T-cell (primary cell): Measurements from ENCODE around the gene NETO1. TPM values are rescaled to one million over a fixed set of nuclear protein-coding genes. Genes with fewer than 3 reads are reported as not detected.

ENCODE experiments used
- ATAC-seq, 4 experiments: fragments of 200-7000 bp in 3 of 4; fragments of 150-1000 bp in 1 of 4; cut with Tn5 transposase; replicated peaks in 1 of 4; 1 replicate in 3 of 4; 2 replicates in 1 of 4; pipeline ENCODE4 v1.10.0; 2021; ENCODE audit warnings: moderate library complexity in 3 of 4, mild to moderate bottlenecking in 2 of 4, moderate number of reproducible peaks in 1 of 4
- CTCF ChIA-PET, 2 donors: fragments of 300-600 bp; sonication (Branson Sonifier 250); formaldehyde crosslinking; loops; one replicate each; lab custom pipeline; 2022; ENCODE audit warnings: antibody characterized with exemption in 2 of 2; lab: Charles Lee
- POLR2A ChIA-PET, 2 donors: fragments of 300-600 bp; sonication (Branson Sonifier 250); formaldehyde crosslinking; loops; one replicate each; lab custom pipeline; 2022; ENCODE audit warnings: antibody characterized with exemption in 2 of 2; lab: Charles Lee
- DNase-seq, 35 experiments: peaks; one replicate each; pipeline versions ENCODE4 v3.0.0 to v3.0.0-alpha.2; 2013 to 2023
- H3K27ac ChIP-seq: one replicate; pipeline ENCODE4 v1.5.1; 2013; ENCODE audit warnings: low read length
- H3K27me3 ChIP-seq, 2 experiments: replicated peaks in 1 of 2; 1 replicate in 1 of 2; 2 replicates in 1 of 2; pipeline versions ENCODE4 v1.6.1 to v1.7.0; 2013; ENCODE audit warnings: low read length in 1 of 2, mixed read lengths in 1 of 2; ENCODE audit not compliant: control insufficient read depth in 2 of 2, insufficient read depth in 2 of 2; ENCODE audit errors: extremely low read depth in 1 of 2
- H3K36me3 ChIP-seq, 2 donors: 1 replicate in 1 of 2; 2 replicates in 1 of 2; pipeline versions ENCODE4 v1.6.1 to v1.7.0; 2013; ENCODE audit warnings: low read length in 1 of 2; ENCODE audit not compliant: control insufficient read depth in 2 of 2, insufficient read depth in 1 of 2; ENCODE audit errors: extremely low read depth in 1 of 2
- H3K4me1 ChIP-seq, 2 experiments: 1 replicate in 1 of 2; 2 replicates in 1 of 2; pipeline versions ENCODE4 v1.6.1 to v1.7.0; 2013; ENCODE audit warnings: low read length in 2 of 2, mixed read lengths in 1 of 2; ENCODE audit not compliant: insufficient read depth in 2 of 2, control insufficient read depth in 1 of 2; ENCODE audit errors: extremely low read depth in 1 of 2
- H3K4me3 ChIP-seq, 2 donors: 1 replicate in 1 of 2; 2 replicates in 1 of 2; pipeline versions ENCODE4 v1.5.1 to v1.7.0; 2013; ENCODE audit warnings: mild to moderate bottlenecking in 2 of 2, low read length in 1 of 2, moderate library complexity in 1 of 2; ENCODE audit not compliant: control insufficient read depth in 1 of 2; ENCODE audit errors: extremely low read depth in 1 of 2
- H3K9me3 ChIP-seq: 2 replicates; pipeline ENCODE4 v1.7.0; 2013
- H3K27ac Mint-ChIP-seq, 2 donors: one replicate each; pipeline ENCODE4 v1.8.0; 2020 to 2021; ENCODE audit warnings: mild to moderate bottlenecking in 2 of 2, mixed read lengths in 2 of 2
- H3K27me3 Mint-ChIP-seq, 2 donors: one replicate each; pipeline ENCODE4 v1.8.0; 2021 to 2022; ENCODE audit warnings: mixed read lengths in 2 of 2
- H3K36me3 Mint-ChIP-seq: one replicate; pipeline ENCODE4 v1.8.0; 2021; ENCODE audit warnings: mixed read lengths
- H3K4me1 Mint-ChIP-seq, 3 donors: one replicate each; pipeline ENCODE4 v1.8.0; 2020 to 2022; ENCODE audit warnings: mixed read lengths in 3 of 3, mild to moderate bottlenecking in 1 of 3
- H3K4me3 Mint-ChIP-seq, 3 donors: one replicate each; pipeline ENCODE4 v1.8.0; 2020 to 2022; ENCODE audit warnings: mild to moderate bottlenecking in 3 of 3, mixed read lengths in 3 of 3, moderate library complexity in 3 of 3
- H3K9me3 Mint-ChIP-seq, 3 donors: one replicate each; pipeline ENCODE4 v1.8.0; 2020 to 2022; ENCODE audit warnings: mixed read lengths in 3 of 3
- WGBS: methylation state at CpG from one replicate; pipeline ENCODE4 v1.1.5; 2013; ENCODE audit warnings: missing lambda C conversion rate; ENCODE audit not compliant: insufficient coverage; 5-methylcytosine and 5-hydroxymethylcytosine counted together
- total RNA-seq, 35 experiments: library from RNA in 6 of 35; stranded (reverse) in 6 of 35; fragments of 120-200 nt in 1 of 35; gene quantifications; one replicate each; pipeline versions ENCODE4 v1.2.1 to v1.2.4 and lab custom pipeline; 2013 to 2026

The NETO1 gene
- total RNA-seq, 5 donors from 2014 or later (not counting 1 experiment from before 2014, with no cell fraction given), result 0.19 TPM; not detected in 4

DNA sequence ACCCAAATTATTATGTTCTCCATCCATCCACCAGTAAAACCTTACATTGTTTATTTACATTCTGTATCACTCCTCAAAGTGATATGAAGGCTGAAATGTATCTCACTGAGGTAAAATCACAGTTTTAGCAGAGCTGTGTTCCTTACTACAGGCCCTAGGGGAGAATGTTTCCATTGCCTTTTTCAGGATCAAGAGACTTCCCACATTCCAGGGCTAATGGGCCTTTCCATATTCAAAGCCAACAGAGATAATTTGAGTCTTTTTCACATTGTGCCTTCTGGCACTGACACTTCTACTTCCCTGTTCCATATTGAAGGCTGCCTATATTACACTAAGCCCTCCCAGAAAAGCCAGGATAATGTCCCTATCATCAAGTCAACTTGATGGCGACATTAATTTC lies 20.0 kb downstream of the NETO1 start:
- no peaks in the 10 kb centered on the region for H3K4me1 Mint-ChIP-seq
- H3K36me3 Mint-ChIP-seq, result no peaks in the 10 kb centered on the region
- no peak for ATAC-seq
- no peak for DNase-seq
- H3K9me3 Mint-ChIP-seq, result peaks cover 13 to 27% (median 16%) of the 10 kb centered on the region in 3 donors
- no peaks in the 10 kb centered on the region for H3K9me3 ChIP-seq
- no peaks in the 10 kb centered on the region for H3K4me1 ChIP-seq
- WGBS, result 65% methylated on average over 1 of the region's 1 CpG
- H3K36me3 ChIP-seq, result no peaks in the 10 kb centered on the region
- ChIA-PET POLR2A (no interaction called here), CTCF (no interaction called here)
- H3K4me3 ChIP-seq, result no peak overlapping the region
- no peak overlapping the region for H3K27ac Mint-ChIP-seq
- H3K27ac ChIP-seq, result no peak overlapping the region
- no peaks in the 10 kb centered on the region for H3K27me3 Mint-ChIP-seq
- no peak overlapping the region for H3K4me3 Mint-ChIP-seq
- H3K27me3 ChIP-seq, result no peaks in the 10 kb centered on the region

DNA sequence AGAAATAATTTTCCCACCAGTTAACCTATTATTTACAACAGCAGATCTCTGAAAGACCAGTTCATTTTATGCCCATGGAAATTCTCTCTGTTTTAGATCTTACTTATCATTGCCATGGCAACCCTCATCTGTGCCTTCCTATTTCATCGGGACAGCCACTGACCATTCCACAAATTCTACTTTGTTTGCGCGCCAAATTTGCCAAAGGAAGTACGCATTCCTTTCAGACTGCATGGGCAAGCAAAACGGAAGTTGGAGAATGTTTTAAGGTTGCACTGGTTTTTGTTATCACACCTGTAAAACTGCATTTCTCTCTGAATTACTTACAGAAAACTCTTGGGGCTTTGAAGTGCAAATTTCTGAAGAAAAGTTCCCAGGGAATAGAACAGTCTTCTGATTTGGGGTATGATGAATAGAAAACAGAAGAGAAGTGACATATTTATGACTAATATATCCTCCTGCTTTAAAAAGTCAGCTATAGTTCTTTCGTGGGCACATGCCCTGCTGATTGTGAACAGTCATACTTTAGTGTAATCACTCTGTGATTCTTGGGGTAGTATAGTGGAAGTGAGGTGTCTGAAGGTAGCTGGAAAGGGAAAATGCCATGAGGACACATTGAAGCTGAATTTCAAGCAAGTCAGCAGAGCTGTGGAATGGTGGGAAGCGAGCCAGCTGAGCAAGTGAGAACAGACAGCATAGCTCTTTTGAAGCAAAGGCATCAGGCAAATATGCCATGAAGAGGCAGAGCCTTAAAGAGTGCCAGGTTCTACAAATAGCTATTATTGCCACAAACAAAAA lies 20.9 kb downstream of the NETO1 start:
- H3K36me3 Mint-ChIP-seq, result no peaks in the 10 kb centered on the region
- no peak overlapping the region for H3K4me3 Mint-ChIP-seq
- no peaks in the 10 kb centered on the region for H3K9me3 ChIP-seq
- H3K4me1 ChIP-seq, result no peaks in the 10 kb centered on the region
- H3K27ac ChIP-seq, result no peak overlapping the region
- H3K27me3 ChIP-seq, result no peaks in the 10 kb centered on the region
- H3K4me1 Mint-ChIP-seq, result no peaks in the 10 kb centered on the region
- H3K27me3 Mint-ChIP-seq, result no peaks in the 10 kb centered on the region
- WGBS, result no CpG with 5 or more reads among the region's 7 CpGs
- DNase-seq (no peak), ATAC-seq (no peak)
- no peak overlapping the region for H3K4me3 ChIP-seq
- H3K27ac Mint-ChIP-seq, result no peak overlapping the region
- H3K9me3 Mint-ChIP-seq, result peaks cover 10 to 24% (median 13%) of the 10 kb centered on the region in 3 donors
- POLR2A ChIA-PET, result no interaction called here
- CTCF ChIA-PET, result no interaction called here
- H3K36me3 ChIP-seq, result no peaks in the 10 kb centered on the region

DNA sequence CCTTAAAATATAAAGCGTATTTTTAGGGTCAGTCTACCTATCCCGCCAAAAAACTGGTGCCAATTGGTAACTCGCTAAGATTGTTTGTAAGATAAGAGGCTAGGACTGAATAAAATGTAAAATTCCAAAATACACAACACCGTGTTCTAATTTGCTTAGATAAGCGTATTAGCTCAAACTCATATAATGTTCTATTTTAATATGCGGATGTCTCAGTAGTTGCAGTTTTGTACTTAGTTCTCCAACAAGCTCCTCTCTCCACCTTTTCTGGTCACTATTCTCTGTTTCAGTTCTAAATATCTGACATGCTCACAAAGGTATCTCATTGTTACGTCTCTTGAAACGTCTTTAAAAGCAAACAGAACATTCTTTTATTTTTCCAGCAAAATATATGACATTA lies 24.0 kb downstream of the NETO1 start:
- Mint-ChIP-seq H3K27me3 (no peaks in the 10 kb centered on the region), H3K36me3 (no peaks in the 10 kb centered on the region), H3K4me3 (no peak overlapping the region), H3K27ac (no peak overlapping the region), H3K4me1 (no peaks in the 10 kb centered on the region), H3K9me3 (peaks cover 8 to 10% (median 9%) of the 10 kb centered on the region in 3 donors)
- Histone ChIP-seq H3K27me3 (no peaks in the 10 kb centered on the region), H3K27ac (no peak overlapping the region), H3K36me3 (no peaks in the 10 kb centered on the region), H3K4me1 (no peaks in the 10 kb centered on the region), H3K4me3 (no peak overlapping the region), H3K9me3 (no peaks in the 10 kb centered on the region)
- ChIA-PET CTCF (no interaction called here), POLR2A (no interaction called here)
- DNase-seq (no peak), ATAC-seq (no peak)
- WGBS, result 56% methylated on average over 2 of the region's 8 CpGs

DNA sequence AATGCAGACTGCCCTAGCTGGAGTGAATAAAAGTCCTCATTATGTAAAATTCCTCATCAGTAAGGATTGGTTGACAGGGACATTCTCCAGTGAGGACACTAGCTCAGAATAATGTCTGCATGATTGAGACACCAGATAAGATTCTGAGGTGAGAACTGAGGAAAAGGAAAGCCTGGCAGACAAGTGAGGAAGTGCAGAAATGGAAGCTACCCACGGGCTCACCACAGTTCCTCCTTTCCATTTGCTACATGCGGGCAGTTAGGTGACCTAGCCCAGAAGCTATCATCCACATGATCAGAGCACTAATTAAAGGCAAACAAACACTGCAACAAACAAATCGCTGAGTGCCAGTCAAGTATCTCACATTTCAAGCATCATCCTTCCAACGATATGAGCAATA lies 27.7 kb downstream of the NETO1 start:
- H3K27ac Mint-ChIP-seq, result no peak overlapping the region
- no peak overlapping the region for H3K4me3 ChIP-seq
- no peak for ATAC-seq
- ChIA-PET CTCF (no interaction called here), POLR2A (no interaction called here)
- no peaks in the 10 kb centered on the region for H3K4me1 Mint-ChIP-seq
- H3K9me3 ChIP-seq, result no peaks in the 10 kb centered on the region
- no peaks in the 10 kb centered on the region for H3K4me1 ChIP-seq
- H3K27me3 ChIP-seq, result no peaks in the 10 kb centered on the region
- H3K36me3 ChIP-seq, result no peaks in the 10 kb centered on the region
- no peak overlapping the region for H3K27ac ChIP-seq
- DNase-seq, result no peak
- WGBS, result 14% methylated on average over 2 of the region's 4 CpGs
- H3K27me3 Mint-ChIP-seq, result no peaks in the 10 kb centered on the region
- H3K9me3 Mint-ChIP-seq, result peaks cover 2 to 10% (median 8%) of the 10 kb centered on the region in 3 donors
- H3K4me3 Mint-ChIP-seq, result no peak overlapping the region
- H3K36me3 Mint-ChIP-seq, result no peaks in the 10 kb centered on the region

DNA sequence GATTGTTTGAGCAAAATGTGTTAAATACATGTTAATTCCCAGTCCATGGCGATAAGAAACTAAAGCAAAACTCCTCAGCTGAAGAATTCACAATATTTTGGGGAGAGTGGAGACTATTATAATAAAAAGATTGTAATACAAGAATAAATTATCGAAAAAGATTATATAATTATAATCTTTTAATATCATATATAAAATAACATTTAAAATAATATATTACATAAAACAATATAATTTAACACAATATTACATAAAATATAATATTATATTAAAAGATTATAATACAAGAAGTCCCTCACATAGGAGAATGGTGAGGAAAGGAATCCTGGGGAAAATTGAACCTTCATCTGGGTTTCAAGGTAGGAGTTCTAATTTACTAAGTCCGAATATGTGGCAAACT lies 33.1 kb downstream of the NETO1 start:
- Mint-ChIP-seq H3K4me1 (no peaks in the 10 kb centered on the region), H3K9me3 (peaks cover 2 to 23% (median 14%) of the 10 kb centered on the region in 3 donors), H3K36me3 (no peaks in the 10 kb centered on the region), H3K4me3 (no peak overlapping the region), H3K27ac (no peak overlapping the region), H3K27me3 (no peaks in the 10 kb centered on the region)
- Histone ChIP-seq H3K27ac (no peak overlapping the region), H3K9me3 (no peaks in the 10 kb centered on the region), H3K27me3 (no peaks in the 10 kb centered on the region), H3K4me1 (no peaks in the 10 kb centered on the region), H3K36me3 (no peaks in the 10 kb centered on the region), H3K4me3 (no peak overlapping the region)
- ChIA-PET POLR2A (no interaction called here), CTCF (no interaction called here)
- no peak for DNase-seq
- no peak for ATAC-seq
- 80% methylated on average over 1 of the region's 3 CpGs for WGBS

DNA sequence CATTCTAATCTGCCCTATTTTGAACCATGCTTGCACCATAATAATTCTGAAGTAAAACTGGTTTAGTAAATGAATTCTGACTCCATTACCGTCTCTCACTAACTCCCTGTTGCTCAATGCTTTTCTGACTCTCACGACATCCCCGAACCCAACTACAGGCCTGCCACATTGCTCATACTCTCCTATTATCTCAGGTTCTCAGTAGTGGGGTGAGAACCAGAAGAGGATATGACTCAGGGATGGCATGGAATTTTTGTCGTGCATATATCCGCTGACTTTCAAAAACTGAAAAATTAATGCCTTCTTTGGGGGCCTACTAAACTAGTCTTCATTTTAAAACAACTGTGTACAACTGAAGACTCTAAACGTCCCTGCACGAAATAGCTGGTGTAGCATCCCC lies 34.3 kb downstream of the NETO1 start:
- 91% methylated on average over 3 of the region's 7 CpGs for WGBS
- Histone ChIP-seq H3K4me3 (no peak overlapping the region), H3K36me3 (no peaks in the 10 kb centered on the region), H3K9me3 (no peaks in the 10 kb centered on the region), H3K4me1 (no peaks in the 10 kb centered on the region), H3K27me3 (no peaks in the 10 kb centered on the region), H3K27ac (no peak overlapping the region)
- DNase-seq, result no peak
- ChIA-PET POLR2A (no interaction called here), CTCF (no interaction called here)
- Mint-ChIP-seq H3K4me1 (no peaks in the 10 kb centered on the region), H3K9me3 (peaks cover 2 to 24% (median 14%) of the 10 kb centered on the region in 3 donors), H3K4me3 (no peak overlapping the region), H3K27ac (no peak overlapping the region), H3K36me3 (no peaks in the 10 kb centered on the region), H3K27me3 (no peaks in the 10 kb centered on the region)
- ATAC-seq, result no peak
